Stimulated activated CD4-positive, alpha-beta T cell treated with anti-CD3 and anti-CD28 coated beads, TNF-alpha, amount 100 ng/mL, for 4 hours (primary cell): Measurements from ENCODE around the gene LRRC25.
"Not testable (repeated sequence)": the region's sequence is repeated elsewhere in the genome, so short reads cannot be mapped to it uniquely, and the experiment has no call there.

Source experiments
- DNase-seq, 3 experiments: peaks; one replicate each; pipeline ENCODE4 v3.0.0-alpha.2; 2020; ENCODE audit warnings: low read depth in 3 of 3

The LRRC25 gene

GRCh38 chr19:18405754-18406153 lies 8.3 kb upstream of the LRRC25 start:
- DNase-seq: not testable (repeated sequence)

- DNase-seq: not testable (repeated sequence)
These were observed 5.2 kb upstream of the LRRC25 start for GRCh38 chr19:18402455-18403248.

- no peak for DNase-seq
These were observed 4.2 kb upstream of the LRRC25 start for GRCh38 chr19:18401580-18402112.

- no peak for DNase-seq
These were observed 1.6 kb upstream of the LRRC25 start for GRCh38 chr19:18399008-18399407.

GRCh38 chr19:18396471-18397241 lies 766 bp downstream of the LRRC25 start:
- no peak for DNase-seq

GRCh38 chr19:18393836-18394235 lies 3.6 kb downstream of the LRRC25 start:
- no peak for DNase-seq

- DNase-seq: no peak
These were observed 4.5 kb downstream of the LRRC25 start for GRCh38 chr19:18392926-18393325.

- no peak for DNase-seq
These were observed 5.0 kb downstream of the LRRC25 start for GRCh38 chr19:18392417-18392816.

- DNase-seq: no peak
These were observed 5.8 kb downstream of the LRRC25 start for GRCh38 chr19:18391509-18392075.

GRCh38 chr19:18390065-18390907 lies 7.1 kb downstream of the LRRC25 start:
- DNase-seq: no peak

GRCh38 chr19:18389726-18390064 lies 7.7 kb downstream of the LRRC25 start:
- no peak for DNase-seq

GRCh38 chr19:18388960-18389725 lies 8.3 kb downstream of the LRRC25 start:
- no peak for DNase-seq

GRCh38 chr19:18388100-18388959 lies 9.1 kb downstream of the LRRC25 start:
- peak; percentile 54 to 69 (median 55) for DNase-seq

GRCh38 chr19:18386543-18387271 lies 10.7 kb downstream of the LRRC25 start:
- no peak for DNase-seq

- no peak for DNase-seq
These were observed 11.5 kb downstream of the LRRC25 start, which contains the start of gene GDF15 for GRCh38 chr19:18385675-18386542. Gene GDF15 (plus strand): TSS chr19:18386158. CDS start chr19:18386190, 32 bp downstream.

GRCh38 chr19:18385359-18385674 lies 12.1 kb downstream of the LRRC25 start:
- no peak for DNase-seq

- no peak for DNase-seq
These were observed 12.6 kb downstream of the LRRC25 start for GRCh38 chr19:18384775-18385174.

- DNase-seq: not testable (repeated sequence)
These were observed 13.8 kb downstream of the LRRC25 start for GRCh38 chr19:18383622-18384021.
